ENCODE results near the gene TMEM169. TPM values are rescaled to one million over a fixed set of nuclear protein-coding genes. Genes with fewer than 3 reads are reported as not detected.

Gene TMEM169
- total RNA-seq, 3 donors from 2014 or later = 0.29 to 0.76 (median 0.39) TPM

GRCh38 chr2:216114714-216115531 is 33.2 kb downstream of the TMEM169 start:
- intact Hi-C loops (cut with DNase I, micrococcal nuclease) = no loop called here
- DNase-seq (peak; percentile 96 to 100 (median 97)), ATAC-seq (peak; percentile 98)
- H3K9me3 ChIP-seq = no peaks in the 10 kb centered on the region
- peaks cover 19% of the 10 kb centered on the region for H3K4me1 ChIP-seq (ENCODE audit: low read depth)
- TF ChIP-seq CTCF (IDR thresholded peaks at IDR 0.05) = peak; percentile 81
- H3K36me3 ChIP-seq (ENCODE audit: low read depth) = peaks cover 2% of the 10 kb centered on the region
- H3K4me3 ChIP-seq = peak overlapping the region; percentile 9

GRCh38 chr2:216116418-216116817 is 34.7 kb downstream of the TMEM169 start:
- ATAC-seq (no peak), DNase-seq (no peak)
- H3K9me3 ChIP-seq = no peaks in the 10 kb centered on the region
- no peak for TF ChIP-seq CTCF (IDR thresholded peaks at IDR 0.05)
- H3K4me3 ChIP-seq = no peak overlapping the region
- peaks cover 4% of the 10 kb centered on the region for H3K36me3 ChIP-seq (ENCODE audit: low read depth)
- H3K4me1 ChIP-seq (ENCODE audit: low read depth) = peaks cover 8% of the 10 kb centered on the region
- intact Hi-C loops (cut with DNase I, micrococcal nuclease) = no loop called here

GRCh38 chr2:216117561-216118340 is 36.0 kb downstream of the TMEM169 start:
- peaks cover 4% of the 10 kb centered on the region for H3K36me3 ChIP-seq (ENCODE audit: low read depth)
- DNase-seq (no peak), ATAC-seq (no peak)
- peaks cover 8% of the 10 kb centered on the region for H3K4me1 ChIP-seq (ENCODE audit: low read depth)
- no peaks in the 10 kb centered on the region for H3K9me3 ChIP-seq
- TF ChIP-seq CTCF (IDR thresholded peaks at IDR 0.05) = no peak
- intact Hi-C loops (cut with DNase I, micrococcal nuclease) = no loop called here
- no peak overlapping the region for H3K4me3 ChIP-seq

GRCh38 chr2:216118474-216118873 is 36.8 kb downstream of the TMEM169 start:
- intact Hi-C loops (cut with DNase I, micrococcal nuclease) = no loop called here
- no peak overlapping the region for H3K4me3 ChIP-seq
- ATAC-seq (no peak), DNase-seq (no peak)
- no peak for TF ChIP-seq CTCF (IDR thresholded peaks at IDR 0.05)
- H3K4me1 ChIP-seq (ENCODE audit: low read depth) = peaks cover 8% of the 10 kb centered on the region
- peaks cover 4% of the 10 kb centered on the region for H3K36me3 ChIP-seq (ENCODE audit: low read depth)
- no peaks in the 10 kb centered on the region for H3K9me3 ChIP-seq

GRCh38 chr2:216119146-216119545 is 37.4 kb downstream of the TMEM169 start:
- no peak for DNase-seq
- Histone ChIP-seq H3K4me1 (ENCODE audit: low read depth) (peaks cover 6% of the 10 kb centered on the region), H3K4me3 (no peak overlapping the region), H3K9me3 (no peaks in the 10 kb centered on the region), H3K36me3 (ENCODE audit: low read depth) (peaks cover 4% of the 10 kb centered on the region)
- no peak for ATAC-seq
- intact Hi-C loops (cut with DNase I, micrococcal nuclease) = no loop called here
- TF ChIP-seq CTCF (IDR thresholded peaks at IDR 0.05) = no peak

Measured in mucosa of descending colon (tissue), 3 donors.